Glutamatergic neuron (in vitro differentiated cells): ENCODE data around the gene LHFPL2. TPM values are rescaled to one million over a fixed set of nuclear protein-coding genes. Genes with fewer than 3 reads are reported as not detected.

ENCODE experiments used
- DNase-seq: peaks from one replicate; pipeline ENCODE4 v3.0.0; 2022
- H3K27ac Mint-ChIP-seq: one replicate; pipeline ENCODE4 v1.8.0; 2020; ENCODE audit warnings: mild to moderate bottlenecking, mixed read lengths, inconsistent platforms; ENCODE audit not compliant: unreplicated experiment
- H3K27me3 Mint-ChIP-seq: one replicate; pipeline ENCODE4 v1.8.0; 2020; ENCODE audit warnings: mild to moderate bottlenecking, moderate library complexity, mixed read lengths, inconsistent platforms; ENCODE audit not compliant: unreplicated experiment
- H3K36me3 Mint-ChIP-seq: one replicate; pipeline ENCODE4 v1.8.0; 2020; ENCODE audit warnings: mild to moderate bottlenecking, mixed read lengths, inconsistent platforms; ENCODE audit not compliant: unreplicated experiment
- H3K4me1 Mint-ChIP-seq: one replicate; pipeline ENCODE4 v1.8.0; 2020; ENCODE audit warnings: mild to moderate bottlenecking, low read depth, mixed read lengths, inconsistent platforms; ENCODE audit not compliant: unreplicated experiment
- H3K4me3 Mint-ChIP-seq: one replicate; pipeline ENCODE4 v1.8.0; 2020; ENCODE audit warnings: mild to moderate bottlenecking, mixed read lengths, inconsistent platforms; ENCODE audit not compliant: unreplicated experiment
- H3K9me3 Mint-ChIP-seq: one replicate; pipeline ENCODE4 v1.8.0; 2020; ENCODE audit warnings: mild to moderate bottlenecking, moderate library complexity, mixed read lengths, inconsistent platforms; ENCODE audit not compliant: unreplicated experiment
- CTCF ChIP-seq: fragments of 200-600 bp; sonication (generic); IDR thresholded peaks from one replicate; pipeline ENCODE4 v1.5.0; 2021; ENCODE audit not compliant: partially characterized antibody, unreplicated experiment
- total RNA-seq: library from RNA; stranded (reverse); fragmentation: NEBNext Ultra II Directional; extraction: Animal tissue kit (Norgen Biotek cat#: 25700); gene quantifications from one replicate; pipeline ENCODE4 v1.2.1, GENCODE V29; 2021; ENCODE audit not compliant: unreplicated experiment

Gene LHFPL2
- total RNA-seq, 1 donor from 2014 or later = 2.5 TPM

DNA sequence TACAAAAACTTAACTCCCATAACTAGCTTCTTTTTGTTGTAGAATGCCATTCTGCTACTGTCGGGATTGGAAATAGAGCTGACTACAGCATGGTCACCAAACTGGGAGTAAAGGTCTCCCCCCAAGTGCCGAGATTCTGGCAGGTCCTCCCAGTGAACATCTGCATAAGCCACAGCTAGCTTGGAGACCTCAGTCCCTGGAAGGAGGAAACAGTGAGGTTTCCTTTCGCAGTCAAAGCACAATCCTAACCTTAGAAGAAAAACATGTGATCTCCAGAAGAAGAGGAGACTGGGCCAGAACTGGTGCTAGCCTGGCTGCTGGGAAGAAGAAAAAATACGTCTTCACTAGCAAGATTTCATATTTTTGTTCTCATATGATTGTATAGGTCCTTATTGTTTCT, 160.7 kb downstream of the LHFPL2 start:
- peaks cover 5% of the 10 kb centered on the region for H3K4me1 Mint-ChIP-seq
- H3K36me3 Mint-ChIP-seq = no peaks in the 10 kb centered on the region
- peaks cover 3% of the 10 kb centered on the region for H3K9me3 Mint-ChIP-seq
- no peak overlapping the region for H3K27ac Mint-ChIP-seq
- no peak overlapping the region for H3K4me3 Mint-ChIP-seq
- no peaks in the 10 kb centered on the region for H3K27me3 Mint-ChIP-seq
- no peak for DNase-seq
- TF ChIP-seq CTCF = no peak

DNA sequence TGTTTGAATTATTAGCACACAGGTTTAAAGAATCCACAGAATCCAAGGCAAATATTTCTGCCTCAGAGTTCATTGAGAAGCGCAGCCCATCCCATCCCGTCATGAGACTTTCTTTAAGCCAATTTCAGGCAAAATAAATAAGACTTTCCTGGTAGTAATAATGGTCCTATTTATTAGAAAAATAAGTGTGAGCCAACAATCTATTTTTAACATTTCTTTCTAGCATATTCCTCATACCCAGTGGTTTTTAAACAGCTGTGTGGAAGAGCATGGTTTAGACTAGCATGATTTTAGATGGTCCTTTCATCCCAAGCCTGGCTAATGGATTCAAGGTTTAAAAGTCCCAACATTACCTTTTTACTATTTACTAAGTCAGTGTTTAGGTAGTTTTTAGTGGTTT, 162.4 kb downstream of the LHFPL2 start:
- H3K4me1 Mint-ChIP-seq = peaks cover 4% of the 10 kb centered on the region
- no peak overlapping the region for H3K4me3 Mint-ChIP-seq
- no peak for TF ChIP-seq CTCF
- no peaks in the 10 kb centered on the region for H3K27me3 Mint-ChIP-seq
- H3K36me3 Mint-ChIP-seq = no peaks in the 10 kb centered on the region
- H3K27ac Mint-ChIP-seq = no peak overlapping the region
- no peak for DNase-seq
- H3K9me3 Mint-ChIP-seq = peaks cover 2% of the 10 kb centered on the region

DNA sequence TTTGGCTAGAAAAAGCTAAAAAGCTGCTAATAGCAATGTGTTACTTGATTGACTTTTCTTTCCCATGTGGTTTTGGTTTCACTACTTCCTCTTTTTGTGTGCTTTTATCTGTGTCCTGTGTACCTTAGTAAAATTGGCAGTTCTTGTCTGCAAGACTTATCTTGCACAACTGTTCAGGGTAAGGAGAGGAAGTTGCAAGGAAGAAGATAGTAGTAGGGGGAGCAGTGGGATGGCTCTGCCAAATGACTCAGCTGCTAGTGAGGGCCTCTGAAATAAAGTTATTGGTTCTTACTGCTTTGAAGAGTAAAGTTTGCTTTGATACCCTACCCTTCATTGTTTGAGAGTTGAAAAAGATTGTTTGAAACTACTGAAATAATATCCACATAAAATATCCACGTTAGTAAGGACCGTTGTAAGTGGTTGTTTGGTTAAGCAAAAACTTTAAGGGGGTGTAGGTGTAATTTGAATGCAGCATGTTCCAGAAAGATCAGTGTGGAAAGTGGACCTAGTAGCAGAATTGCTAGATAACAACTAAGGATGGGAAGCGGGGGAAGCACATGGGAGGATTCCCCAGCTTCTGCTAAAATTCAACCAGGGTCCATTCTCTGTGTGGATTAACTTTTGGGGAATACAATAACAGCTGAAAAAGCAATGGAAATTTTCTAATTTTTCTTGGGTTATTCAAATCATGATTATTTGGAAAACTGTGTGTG, 164.6 kb downstream of the LHFPL2 start:
- no peak overlapping the region for H3K27ac Mint-ChIP-seq

GRCh38 chr5:78482948-78483347, 165.6 kb downstream of the LHFPL2 start:
- H3K27ac Mint-ChIP-seq = no peak overlapping the region

More for the DNA sequence above, 164.6 kb downstream of the LHFPL2 start:
- DNase-seq = no peak
- no peak overlapping the region for H3K4me3 Mint-ChIP-seq
- H3K36me3 Mint-ChIP-seq = no peaks in the 10 kb centered on the region
- no peak for TF ChIP-seq CTCF
- no peaks in the 10 kb centered on the region for H3K4me1 Mint-ChIP-seq
- no peaks in the 10 kb centered on the region for H3K9me3 Mint-ChIP-seq
- no peaks in the 10 kb centered on the region for H3K27me3 Mint-ChIP-seq

More at GRCh38 chr5:78482948-78483347, 165.6 kb downstream of the LHFPL2 start:
- H3K9me3 Mint-ChIP-seq = no peaks in the 10 kb centered on the region
- no peak overlapping the region for H3K4me3 Mint-ChIP-seq
- no peaks in the 10 kb centered on the region for H3K4me1 Mint-ChIP-seq
- DNase-seq = no peak
- no peaks in the 10 kb centered on the region for H3K36me3 Mint-ChIP-seq
- TF ChIP-seq CTCF = no peak
- no peaks in the 10 kb centered on the region for H3K27me3 Mint-ChIP-seq
